ENCODE data around the gene MYDGF.

The MYDGF gene

GRCh38 chr19:4673726-4674125 lies 3.6 kb upstream of the MYDGF start:
- no peak for DNase-seq

GRCh38 chr19:4673216-4673615 lies 3.1 kb upstream of the MYDGF start:
- DNase-seq, result no peak

- DNase-seq, result no peak
Measured at GRCh38 chr19:4671185-4671851, 1.2 kb upstream of the MYDGF start.

GRCh38 chr19:4664642-4665041 lies 5.5 kb downstream of the MYDGF start:
- DNase-seq, result no peak

- DNase-seq, result no peak
Measured at GRCh38 chr19:4662812-4663211, 7.3 kb downstream of the MYDGF start.

GRCh38 chr19:4662020-4662695 lies 8.0 kb downstream of the MYDGF start:
- no peak for DNase-seq

- DNase-seq, result no peak
Measured at GRCh38 chr19:4660993-4661392, 9.1 kb downstream of the MYDGF start.

- no peak for DNase-seq
Measured at GRCh38 chr19:4660181-4660791, 9.9 kb downstream of the MYDGF start.

GRCh38 chr19:4657835-4658234 lies 12.3 kb downstream of the MYDGF start:
- no peak for DNase-seq

GRCh38 chr19:4657262-4657661 lies 12.9 kb downstream of the MYDGF start:
- no peak for DNase-seq

- DNase-seq, result no peak
Measured at GRCh38 chr19:4656102-4656501, 14.0 kb downstream of the MYDGF start.

- DNase-seq, result no peak
Measured at GRCh38 chr19:4654437-4655361, 15.4 kb downstream of the MYDGF start.

- DNase-seq, result no peak
Measured at GRCh38 chr19:4653793-4654436, 16.2 kb downstream of the MYDGF start.

- DNase-seq, result no peak
Measured at GRCh38 chr19:4652075-4652474, 18.1 kb downstream of the MYDGF start.

- DNase-seq, result no peak
Measured at GRCh38 chr19:4650159-4650558, 20.0 kb downstream of the MYDGF start.

- no peak for DNase-seq
Measured at GRCh38 chr19:4649392-4650047, 20.6 kb downstream of the MYDGF start.

GRCh38 chr19:4647676-4648644 lies 22.2 kb downstream of the MYDGF start:
- DNase-seq, result no peak

- no peak for DNase-seq
Measured at GRCh38 chr19:4645718-4646117, 24.4 kb downstream of the MYDGF start.

GRCh38 chr19:4642625-4643024 lies 27.5 kb downstream of the MYDGF start:
- DNase-seq, result no peak

GRCh38 chr19:4641132-4641531 lies 29.0 kb downstream of the MYDGF start:
- DNase-seq, result no peak
